ENCODE measurements around the gene C17orf75.
"Not testable (repeated sequence)": the region's sequence is repeated elsewhere in the genome, so short reads cannot be mapped to it uniquely, and the experiment has no call there.

- not testable (repeated sequence) for TF ChIP-seq CTCF (IDR thresholded peaks at IDR 0.05; ENCODE audit: insufficient read depth, low read length); SPI1 (IDR thresholded peaks at IDR 0.05; ENCODE audit: borderline replicate concordance, low read depth)
Observed at GRCh38 chr17:32352734-32353133, 10.8 kb upstream of the C17orf75 start.

Data from HL-60 (cell line).